Neural cell (in vitro differentiated cells): ENCODE measurements around the gene RALGPS1. TPM values are rescaled to one million over a fixed set of nuclear protein-coding genes. Genes with fewer than 3 reads are reported as not detected.

Experiments used
- H2AFZ ChIP-seq: fragments of 200-600, 300-800 bp; sonication (generic), shearing (Covaris generic); 2 replicates; pipeline ENCODE4 v1.6.0; 2014; ENCODE audit warnings: low read depth, mild to moderate bottlenecking, antibody characterized with exemption, low read length, moderate library complexity
- H3F3A ChIP-seq: fragments of 200-600 bp; shearing (Covaris generic); 2 replicates; pipeline ENCODE4 v1.6.1; 2016; ENCODE audit warnings: mild to moderate bottlenecking, moderate library complexity, mixed read lengths, antibody characterized with exemption, low read length; ENCODE audit not compliant: insufficient read depth, poor library complexity, severe bottlenecking
- H3K27ac ChIP-seq: fragments of 200-600, 300-800 bp; sonication (generic), shearing (Covaris generic); 2 replicates; pipeline ENCODE4 v1.5.1; 2014; ENCODE audit warnings: mild to moderate bottlenecking, low read length, moderate library complexity
- H3K27me3 ChIP-seq: fragments of 300-800, 200-600 bp; sonication (generic), shearing (Covaris generic); 2 replicates; pipeline ENCODE4 v1.6.0; 2014; ENCODE audit warnings: mild to moderate bottlenecking, low read depth, low read length, moderate library complexity; ENCODE audit not compliant: insufficient read depth
- H3K36me3 ChIP-seq: fragments of 300-800, 200-600 bp; sonication (generic), shearing (Covaris generic); 2 replicates; pipeline ENCODE4 v1.5.1; 2014; ENCODE audit warnings: mild to moderate bottlenecking, antibody characterized with exemption, low read length, moderate library complexity; ENCODE audit not compliant: insufficient read depth
- H3K4me2 ChIP-seq: fragments of 300-800, 200-600 bp; sonication (generic), shearing (Covaris generic); 2 replicates; pipeline ENCODE4 v1.6.0; 2014; ENCODE audit warnings: mild to moderate bottlenecking, low read length
- H3K4me3 ChIP-seq: fragments of 300-800, 200-600 bp; sonication (generic), shearing (Covaris generic); 2 replicates; pipeline ENCODE4 v1.5.1; 2014; ENCODE audit warnings: mild to moderate bottlenecking, low read length, moderate library complexity
- H3K79me2 ChIP-seq: fragments of 200-600 bp; shearing (Covaris generic); replicated peaks from 2 replicates; pipeline ENCODE4 v1.6.0; 2014; ENCODE audit warnings: mild to moderate bottlenecking, low read length, moderate library complexity; ENCODE audit not compliant: insufficient read depth
- H3K9ac ChIP-seq: fragments of 300-800, 200-600 bp; sonication (generic), shearing (Covaris generic); 2 replicates; pipeline ENCODE4 v1.6.1; 2016; ENCODE audit warnings: mild to moderate bottlenecking, low read length, mixed read lengths
- H3K9me2 ChIP-seq: fragments of 200-600 bp; shearing (Covaris generic); 2 replicates; pipeline ENCODE4 v1.6.1; 2016; ENCODE audit warnings: mild to moderate bottlenecking, low read length, mixed read lengths; ENCODE audit not compliant: insufficient read depth
- H3K9me3 ChIP-seq: fragments of 200-600, 300-800 bp; sonication (generic), shearing (Covaris generic); 2 replicates; pipeline ENCODE4 v1.6.1; 2016; ENCODE audit warnings: mild to moderate bottlenecking, mixed run types, low read length, moderate library complexity, mixed read lengths
- H4K20me1 ChIP-seq: fragments of 200-600 bp; shearing (Covaris generic); 2 replicates; pipeline ENCODE4 v1.6.1; 2016; ENCODE audit warnings: mild to moderate bottlenecking, mixed run types; ENCODE audit not compliant: insufficient read depth
- EP300 ChIP-seq: fragments of 450-650 bp; conservative IDR thresholded peaks from 2 replicates; pipeline ENCODE4 v1.6.1; 2014; ENCODE audit warnings: antibody characterized with exemption, mild to moderate bottlenecking, moderate library complexity; ENCODE audit not compliant: poor library complexity, severe bottlenecking
- EZH2 ChIP-seq: fragments of 200-600, 300-800 bp; shearing (Covaris generic), sonication (generic); IDR thresholded peaks from 2 replicates; pipeline ENCODE4 v1.6.1; 2014; ENCODE audit warnings: antibody characterized with exemption, low read length, borderline replicate concordance, mild to moderate bottlenecking; ENCODE audit not compliant: insufficient read depth, poor library complexity, severe bottlenecking
- MXI1 ChIP-seq: fragments of 450-650 bp; conservative IDR thresholded peaks from 2 replicates; pipeline ENCODE4 v1.6.1; 2014; ENCODE audit warnings: antibody characterized with exemption, mild to moderate bottlenecking; ENCODE audit not compliant: poor library complexity, severe bottlenecking
- POLR2AphosphoS5 ChIP-seq: IDR thresholded peaks from 2 replicates; pipeline ENCODE4 v1.6.1; 2012
- RAD21 ChIP-seq: fragments of 450-650 bp; conservative IDR thresholded peaks from 2 replicates; pipeline ENCODE4 v1.6.1; 2014; ENCODE audit warnings: antibody characterized with exemption, mild to moderate bottlenecking, moderate library complexity
- SMC3 ChIP-seq: fragments of 450-650 bp; conservative IDR thresholded peaks from 2 replicates; pipeline ENCODE4 v1.6.1; 2014; ENCODE audit warnings: antibody characterized with exemption, mild to moderate bottlenecking, moderate library complexity; ENCODE audit not compliant: poor library complexity
- TAF1 ChIP-seq: IDR thresholded peaks from 2 replicates; pipeline ENCODE4 v1.6.1; 2012; ENCODE audit warnings: low read depth
- polyA plus RNA-seq: library from polyadenylated mRNA; depleted of rRNA; stranded (reverse); fragments of >200 nt; gene quantifications from 2 replicates; pipeline ENCODE4 v1.2.3, GENCODE V29; 2014
- TF ChIP-seq, protein P1 (sequence below): fragments of 450-650 bp; IDR thresholded peaks from 2 replicates; pipeline ENCODE4 v1.5.1; 2014; ENCODE audit warnings: antibody characterized with exemption, mild to moderate bottlenecking, moderate library complexity; ENCODE audit not compliant: poor library complexity, severe bottlenecking
- TF ChIP-seq, protein P2 (sequence below): IDR thresholded peaks from 2 replicates; pipeline ENCODE4 v1.6.1; 2012; ENCODE audit warnings: borderline replicate concordance

The RALGPS1 gene
- polyA plus RNA-seq, 1 donor from 2014 or later: 37.1 TPM

DNA sequence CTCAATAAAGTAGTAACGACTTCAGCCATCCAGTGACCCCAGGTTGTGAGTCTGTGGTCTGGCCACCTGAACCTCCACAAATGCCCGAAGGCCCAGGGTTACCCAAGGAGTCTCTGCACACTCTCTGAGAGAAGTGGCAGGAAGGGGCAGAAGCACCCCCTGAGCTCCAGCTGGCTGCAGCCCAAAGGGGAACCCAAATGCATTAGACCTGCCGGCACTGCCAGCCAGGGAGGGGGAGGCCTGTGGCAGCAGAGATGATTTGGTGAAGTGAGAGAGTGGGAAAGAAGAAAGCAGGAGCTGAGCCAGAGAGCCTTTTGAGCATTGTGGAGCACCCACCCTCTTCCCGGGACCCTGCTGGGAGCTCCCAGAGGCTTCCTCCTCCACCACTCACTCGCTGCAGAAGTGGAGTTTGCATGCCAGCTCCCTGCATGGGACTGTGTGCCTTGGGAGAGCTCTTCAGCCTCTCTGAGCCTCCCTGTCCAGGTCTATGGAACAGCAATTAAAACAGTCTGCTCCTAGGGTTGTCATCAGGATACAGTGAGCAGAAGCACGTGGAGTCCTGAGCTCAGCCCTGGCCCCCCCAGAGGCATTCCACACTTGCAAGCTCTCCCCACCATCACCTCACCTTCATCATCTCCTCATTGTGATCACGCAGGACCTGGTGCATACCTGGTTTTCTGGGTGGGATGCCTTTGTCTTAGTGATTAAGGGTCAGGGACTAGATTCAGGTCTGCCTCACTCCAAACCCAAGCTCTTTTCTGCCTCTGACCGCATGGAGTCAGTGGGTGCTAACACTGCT is 221.7 kb downstream of the RALGPS1 start:
- TF ChIP-seq POLR2AphosphoS5 (no peak), TAF1 (no peak), MXI1 (no peak), RAD21 (no peak)
- TF ChIP-seq, protein P1, sequence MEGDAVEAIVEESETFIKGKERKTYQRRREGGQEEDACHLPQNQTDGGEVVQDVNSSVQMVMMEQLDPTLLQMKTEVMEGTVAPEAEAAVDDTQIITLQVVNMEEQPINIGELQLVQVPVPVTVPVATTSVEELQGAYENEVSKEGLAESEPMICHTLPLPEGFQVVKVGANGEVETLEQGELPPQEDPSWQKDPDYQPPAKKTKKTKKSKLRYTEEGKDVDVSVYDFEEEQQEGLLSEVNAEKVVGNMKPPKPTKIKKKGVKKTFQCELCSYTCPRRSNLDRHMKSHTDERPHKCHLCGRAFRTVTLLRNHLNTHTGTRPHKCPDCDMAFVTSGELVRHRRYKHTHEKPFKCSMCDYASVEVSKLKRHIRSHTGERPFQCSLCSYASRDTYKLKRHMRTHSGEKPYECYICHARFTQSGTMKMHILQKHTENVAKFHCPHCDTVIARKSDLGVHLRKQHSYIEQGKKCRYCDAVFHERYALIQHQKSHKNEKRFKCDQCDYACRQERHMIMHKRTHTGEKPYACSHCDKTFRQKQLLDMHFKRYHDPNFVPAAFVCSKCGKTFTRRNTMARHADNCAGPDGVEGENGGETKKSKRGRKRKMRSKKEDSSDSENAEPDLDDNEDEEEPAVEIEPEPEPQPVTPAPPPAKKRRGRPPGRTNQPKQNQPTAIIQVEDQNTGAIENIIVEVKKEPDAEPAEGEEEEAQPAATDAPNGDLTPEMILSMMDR: no peak
- Histone ChIP-seq H3K79me2 (no peaks in the 10 kb centered on the region), H3K9me3 (no peaks in the 10 kb centered on the region), H3K4me2 (no peak overlapping the region), H3K27me3 (no peaks in the 10 kb centered on the region), H3K36me3 (no peaks in the 10 kb centered on the region), H3K27ac (no peak overlapping the region), H3K4me3 (no peak overlapping the region), H3F3A (no peaks in the 10 kb centered on the region), H3K9ac (no peak overlapping the region), H2AFZ (no peak overlapping the region), H3K9me2 (no peaks in the 10 kb centered on the region), H4K20me1 (no peaks in the 10 kb centered on the region)

DNA sequence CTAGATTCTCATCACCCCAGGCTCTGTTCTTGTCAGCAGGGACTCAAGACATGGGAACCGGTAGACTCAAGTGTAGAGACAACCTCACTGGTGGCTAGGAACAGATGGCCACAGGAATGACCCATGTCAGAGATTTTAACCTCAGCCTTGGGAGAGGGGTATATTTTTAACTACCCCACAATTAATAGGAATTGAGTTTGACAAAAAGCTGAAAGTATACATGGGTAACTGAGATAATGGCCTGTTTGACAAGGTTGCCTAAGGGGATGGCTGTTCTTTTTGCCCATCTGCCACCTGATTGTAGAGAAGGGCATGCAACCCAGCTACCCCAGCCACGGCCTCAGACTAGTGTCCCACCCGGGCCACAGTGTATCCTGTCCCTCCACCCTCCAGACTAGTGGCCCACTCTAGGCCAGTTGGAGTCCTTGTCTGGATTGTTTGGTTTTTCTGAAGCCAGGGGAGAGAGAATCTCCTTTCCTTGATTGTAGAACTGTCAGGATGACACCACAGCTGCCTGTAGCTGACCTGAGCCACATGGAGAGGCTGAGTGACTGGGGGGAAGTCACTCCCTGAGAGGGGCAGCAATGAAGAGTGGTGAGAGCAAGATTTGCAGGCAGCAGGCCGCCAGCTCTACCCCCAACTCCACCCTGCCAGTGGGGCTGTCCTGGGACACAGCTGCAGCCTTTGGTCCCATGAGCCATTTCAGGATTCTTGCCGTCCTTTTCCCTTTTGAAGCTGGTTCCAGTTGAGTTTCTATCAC is 222.5 kb downstream of the RALGPS1 start:
- no peaks in the 10 kb centered on the region for H3K79me2 ChIP-seq
- no peak overlapping the region for H3K4me3 ChIP-seq
- no peaks in the 10 kb centered on the region for H3F3A ChIP-seq
- no peak overlapping the region for H3K4me2 ChIP-seq
- H3K36me3 ChIP-seq: no peaks in the 10 kb centered on the region
- no peak overlapping the region for H3K27ac ChIP-seq
- H3K9me3 ChIP-seq: no peaks in the 10 kb centered on the region
- no peak overlapping the region for H3K9ac ChIP-seq
- TF ChIP-seq RAD21 (no peak), EZH2 (no peak), SMC3 (no peak), MXI1 (no peak), EP300 (no peak), POLR2AphosphoS5 (no peak), TAF1 (no peak)
- TF ChIP-seq, protein P2, sequence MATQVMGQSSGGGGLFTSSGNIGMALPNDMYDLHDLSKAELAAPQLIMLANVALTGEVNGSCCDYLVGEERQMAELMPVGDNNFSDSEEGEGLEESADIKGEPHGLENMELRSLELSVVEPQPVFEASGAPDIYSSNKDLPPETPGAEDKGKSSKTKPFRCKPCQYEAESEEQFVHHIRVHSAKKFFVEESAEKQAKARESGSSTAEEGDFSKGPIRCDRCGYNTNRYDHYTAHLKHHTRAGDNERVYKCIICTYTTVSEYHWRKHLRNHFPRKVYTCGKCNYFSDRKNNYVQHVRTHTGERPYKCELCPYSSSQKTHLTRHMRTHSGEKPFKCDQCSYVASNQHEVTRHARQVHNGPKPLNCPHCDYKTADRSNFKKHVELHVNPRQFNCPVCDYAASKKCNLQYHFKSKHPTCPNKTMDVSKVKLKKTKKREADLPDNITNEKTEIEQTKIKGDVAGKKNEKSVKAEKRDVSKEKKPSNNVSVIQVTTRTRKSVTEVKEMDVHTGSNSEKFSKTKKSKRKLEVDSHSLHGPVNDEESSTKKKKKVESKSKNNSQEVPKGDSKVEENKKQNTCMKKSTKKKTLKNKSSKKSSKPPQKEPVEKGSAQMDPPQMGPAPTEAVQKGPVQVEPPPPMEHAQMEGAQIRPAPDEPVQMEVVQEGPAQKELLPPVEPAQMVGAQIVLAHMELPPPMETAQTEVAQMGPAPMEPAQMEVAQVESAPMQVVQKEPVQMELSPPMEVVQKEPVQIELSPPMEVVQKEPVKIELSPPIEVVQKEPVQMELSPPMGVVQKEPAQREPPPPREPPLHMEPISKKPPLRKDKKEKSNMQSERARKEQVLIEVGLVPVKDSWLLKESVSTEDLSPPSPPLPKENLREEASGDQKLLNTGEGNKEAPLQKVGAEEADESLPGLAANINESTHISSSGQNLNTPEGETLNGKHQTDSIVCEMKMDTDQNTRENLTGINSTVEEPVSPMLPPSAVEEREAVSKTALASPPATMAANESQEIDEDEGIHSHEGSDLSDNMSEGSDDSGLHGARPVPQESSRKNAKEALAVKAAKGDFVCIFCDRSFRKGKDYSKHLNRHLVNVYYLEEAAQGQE: no peak
- TF ChIP-seq, protein P1: no peak
- H2AFZ ChIP-seq: no peak overlapping the region
- H3K9me2 ChIP-seq: no peaks in the 10 kb centered on the region
- no peaks in the 10 kb centered on the region for H3K27me3 ChIP-seq
- no peaks in the 10 kb centered on the region for H4K20me1 ChIP-seq
